C4-2B (cell line): ENCODE results near the gene SLC25A19.

Experiments used
- H3K27ac ChIP-seq: fragments of 450-650 bp; 2 replicates; pipeline ENCODE4 v1.5.1; 2017
- CTCF ChIP-seq: fragments of 450-650 bp; conservative IDR thresholded peaks from 2 replicates; pipeline ENCODE4 v1.5.1; 2017; ENCODE audit warnings: mild to moderate bottlenecking
- ZFX ChIP-seq: fragments of 450-650 bp; IDR thresholded peaks from 2 replicates; pipeline ENCODE4 v1.6.1; 2017

Gene SLC25A19

GRCh38 chr17:75289115-75289831 is at the start of gene SLC25A19:
SLC25A19 (minus strand) TSS chr17:75289433; CDS start chr17:75286764, 2,669 bp downstream.
- H3K27ac ChIP-seq = peak within 1 kb of the TSS; percentile 75
- TF ChIP-seq ZFX (no peak; the same call in 1 of the 2 replicates), CTCF (no peak)

GRCh38 chr17:75338335-75338734 is 49.1 kb upstream of the SLC25A19 start:
- no peak overlapping the region for H3K27ac ChIP-seq

GRCh38 chr17:75335315-75335714 is 46.1 kb upstream of the SLC25A19 start:
- TF ChIP-seq ZFX = no peak
- no peak for TF ChIP-seq CTCF
- H3K27ac ChIP-seq = no peak overlapping the region

More at GRCh38 chr17:75338335-75338734, 49.1 kb upstream of the SLC25A19 start:
- TF ChIP-seq CTCF (no peak), ZFX (no peak)

- no peak overlapping the region for H3K27ac ChIP-seq
- TF ChIP-seq CTCF = no peak
- TF ChIP-seq ZFX = no peak
Observed at GRCh38 chr17:75334723-75335122, 45.5 kb upstream of the SLC25A19 start.

- TF ChIP-seq ZFX (no peak), CTCF (no peak)
- H3K27ac ChIP-seq = no peak overlapping the region
Observed at GRCh38 chr17:75331671-75332070, 42.4 kb upstream of the SLC25A19 start.

- TF ChIP-seq ZFX = no peak
- no peak for TF ChIP-seq CTCF
- no peak overlapping the region for H3K27ac ChIP-seq
Observed at GRCh38 chr17:75327757-75328156, 38.5 kb upstream of the SLC25A19 start.

GRCh38 chr17:75326226-75326848 is 37.1 kb upstream of the SLC25A19 start:
- TF ChIP-seq CTCF (no peak), ZFX (no peak)
- no peak overlapping the region for H3K27ac ChIP-seq
